ENCODE data around the gene FBXL15. TPM values are rescaled to one million over a fixed set of nuclear protein-coding genes. Genes with fewer than 3 reads are reported as not detected.
A peak's percentile ranks its signal among the peaks of the same experiment; 100 is the strongest.

The FBXL15 gene
- total and polyA plus RNA-seq, 2 of the 13 experiments (the other 11 are each of a cell fraction or from before 2014, with no cell fraction given): 4.3 to 8.3 TPM

GRCh38 chr10:102394079-102394800, 26.4 kb upstream of the FBXL15 start (continued):
- peak; percentile 88; the same call in 1 of the 2 replicates for TF ChIP-seq ZGPAT (CRISPR knock-in tag; IDR thresholded peaks at IDR 0.05)
- TF ChIP-seq MXD1 (CRISPR knock-in tag; IDR thresholded peaks at IDR 0.05): peak; percentile 38; the same call in 1 of the 2 replicates
- peak; percentile 33; the same call in 1 of the 2 replicates for TF ChIP-seq ZSCAN25 (CRISPR knock-in tag; IDR thresholded peaks at IDR 0.05)
- no peak for TF ChIP-seq ZBTB49 (CRISPR knock-in tag; IDR thresholded peaks at IDR 0.05; ENCODE audit: borderline replicate concordance)
- peak; percentile 49; the same call in 1 of the 2 replicates for TF ChIP-seq ZNF770 (CRISPR knock-in tag; IDR thresholded peaks at IDR 0.05)
- TF ChIP-seq ZBTB7B (CRISPR knock-in tag; IDR thresholded peaks at IDR 0.05): peak; percentile 38
- TF ChIP-seq IKZF1 (IDR thresholded peaks at IDR 0.05): no peak
- TF ChIP-seq ZNF232 (CRISPR knock-in tag; IDR thresholded peaks at IDR 0.05; ENCODE audit: borderline replicate concordance): peak; percentile 20; the same call in 1 of the 2 replicates
- TF ChIP-seq ZNF205 (CRISPR knock-in tag; IDR thresholded peaks at IDR 0.05): 0 out of 2 replicates have a peak, but pooled peaks have one; percentile 26
- TF ChIP-seq ZNF589 (CRISPR knock-in tag; conservative IDR thresholded peaks at IDR 0.05): no peak
- TF ChIP-seq ZBTB37 (CRISPR knock-in tag; IDR thresholded peaks at IDR 0.05): no peak
- TF ChIP-seq MAZ (IDR thresholded peaks at IDR 0.05; ENCODE audit: borderline replicate concordance, low read depth, low read length): peak; percentile 88
- no peak; the same call in none of the 2 replicates for TF ChIP-seq MAZ (CRISPR knock-in tag; IDR thresholded peaks at IDR 0.05; ENCODE audit: low read depth)
- TF ChIP-seq GMEB2 (CRISPR knock-in tag; IDR thresholded peaks at IDR 0.05; ENCODE audit: low read depth): no peak
- TF ChIP-seq NFKBIZ (CRISPR knock-in tag; IDR thresholded peaks at IDR 0.05): peak; percentile 66; the same call in 1 of the 2 replicates
- TF ChIP-seq MYPOP (CRISPR knock-in tag; IDR thresholded peaks at IDR 0.05): peak; percentile 91
- TF ChIP-seq NCOA2 (CRISPR knock-in tag; IDR thresholded peaks at IDR 0.05): peak; percentile 37; the same call in 1 of the 2 replicates

All from HepG2 (cell line).